Muscle layer of colon (tissue), 2 donors: ENCODE data around the gene RFXAP.
"Not testable (repeated sequence)": the region's sequence is repeated elsewhere in the genome, so short reads cannot be mapped to it uniquely, and the experiment has no call there.

ENCODE experiments used
- H3K27ac ChIP-seq: one replicate; pipeline ENCODE4 v1.7.0; 2013; ENCODE audit warnings: low read depth, mild to moderate bottlenecking, low read length, moderate library complexity
- H3K27me3 ChIP-seq, 2 donors: one replicate each; pipeline ENCODE4 v1.7.0; 2013; ENCODE audit warnings: low read length in 2 of 2, mild to moderate bottlenecking in 2 of 2; ENCODE audit not compliant: insufficient read depth in 2 of 2, control insufficient read depth in 1 of 2
- H3K36me3 ChIP-seq: one replicate; pipeline ENCODE4 v1.7.0; 2013; ENCODE audit warnings: mild to moderate bottlenecking, low read length; ENCODE audit not compliant: insufficient read depth
- H3K4me1 ChIP-seq: one replicate; pipeline ENCODE4 v1.7.0; 2013; ENCODE audit warnings: mild to moderate bottlenecking, low read length; ENCODE audit not compliant: insufficient read depth
- H3K4me3 ChIP-seq, 2 donors: one replicate each; pipeline ENCODE4 v1.7.0; 2013; ENCODE audit warnings: low read length in 2 of 2, low read depth in 1 of 2, mild to moderate bottlenecking in 1 of 2, moderate library complexity in 1 of 2
- H3K9ac ChIP-seq: one replicate; pipeline ENCODE4 v1.7.0; 2013; ENCODE audit warnings: low read length
- H3K9me3 ChIP-seq: one replicate; pipeline ENCODE4 v1.7.0; 2013; ENCODE audit warnings: mild to moderate bottlenecking, low read length
- donor health status: abdominal sarcoma.
- donor health status: Adenocarcinoma of cecum.

The RFXAP gene, protein sequence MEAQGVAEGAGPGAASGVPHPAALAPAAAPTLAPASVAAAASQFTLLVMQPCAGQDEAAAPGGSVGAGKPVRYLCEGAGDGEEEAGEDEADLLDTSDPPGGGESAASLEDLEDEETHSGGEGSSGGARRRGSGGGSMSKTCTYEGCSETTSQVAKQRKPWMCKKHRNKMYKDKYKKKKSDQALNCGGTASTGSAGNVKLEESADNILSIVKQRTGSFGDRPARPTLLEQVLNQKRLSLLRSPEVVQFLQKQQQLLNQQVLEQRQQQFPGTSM

DNA sequence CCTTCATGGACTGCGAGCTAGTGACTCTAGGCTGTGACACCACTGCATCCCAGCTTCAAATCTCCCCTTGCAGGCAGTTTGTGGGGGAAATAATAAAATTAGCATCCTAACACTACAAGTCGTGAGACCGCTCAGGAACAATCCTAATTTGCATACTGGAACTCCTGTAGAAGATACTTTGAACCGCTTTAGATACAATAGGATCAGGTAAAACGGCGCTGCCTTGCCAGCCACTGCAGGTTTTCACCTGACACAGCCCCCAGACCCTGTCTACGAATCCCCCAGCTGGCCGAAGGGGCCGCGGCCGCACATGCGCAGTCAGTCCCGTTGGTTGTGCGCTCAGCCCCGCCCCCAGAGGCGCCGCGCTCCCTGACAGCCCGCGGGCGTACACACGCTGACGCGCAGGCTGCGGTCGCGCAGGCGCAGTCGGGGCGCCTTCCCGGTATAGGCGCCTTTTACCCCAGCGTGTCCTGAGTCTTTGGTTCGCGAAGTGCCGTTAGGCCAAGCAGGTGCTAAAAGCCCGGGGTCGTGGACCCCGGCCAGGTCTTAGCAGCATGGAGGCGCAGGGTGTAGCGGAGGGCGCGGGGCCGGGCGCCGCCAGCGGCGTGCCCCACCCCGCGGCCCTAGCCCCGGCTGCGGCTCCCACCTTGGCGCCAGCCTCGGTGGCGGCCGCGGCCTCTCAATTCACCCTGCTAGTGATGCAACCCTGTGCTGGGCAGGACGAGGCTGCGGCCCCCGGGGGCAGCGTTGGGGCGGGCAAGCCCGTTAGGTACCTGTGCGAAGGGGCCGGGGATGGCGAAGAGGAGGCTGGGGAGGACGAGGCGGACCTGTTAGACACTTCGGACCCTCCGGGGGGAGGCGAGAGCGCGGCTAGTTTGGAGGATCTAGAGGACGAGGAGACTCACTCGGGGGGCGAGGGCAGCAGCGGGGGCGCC, at the start of gene RFXAP:
RFXAP (plus strand) TSS at position 419 of the 935 bp plus-strand sequence; CDS start at position 555, 136 bp downstream.
- no peaks in the 10 kb centered on the region for H3K36me3 ChIP-seq
- peak within 1 kb of the TSS; percentile 61 for H3K27ac ChIP-seq
- H3K27me3 ChIP-seq: no peaks in the 10 kb centered on the region
- H3K9me3 ChIP-seq: no peaks in the 10 kb centered on the region
- peak within 1 kb of the TSS; percentile 15 for H3K9ac ChIP-seq
- H3K4me3 ChIP-seq: peak within 1 kb of the TSS; percentile 67 to 73
- H3K4me1 ChIP-seq: peaks cover 21% of the 10 kb centered on the region

DNA sequence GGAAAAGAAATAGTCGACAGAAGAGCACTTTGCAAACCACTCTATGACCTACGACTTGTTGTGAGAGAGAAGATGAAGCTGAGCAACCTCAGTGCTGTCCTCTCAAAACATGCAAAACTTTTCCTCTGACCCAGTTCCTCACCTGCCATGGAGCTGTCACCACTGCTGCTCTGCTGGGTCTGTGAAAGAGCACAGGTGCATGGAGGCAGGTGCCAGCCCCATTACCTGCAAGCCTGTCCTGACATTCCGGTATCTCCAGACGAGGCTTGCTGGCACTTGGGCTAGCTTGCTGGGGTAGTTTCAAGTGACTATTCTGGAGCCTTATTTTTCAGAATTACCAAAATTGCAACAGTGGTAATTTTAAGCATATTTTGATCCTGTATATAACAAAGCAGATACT, 49.5 kb upstream of the RFXAP start:
- Histone ChIP-seq H3K27me3 (no peaks in the 10 kb centered on the region), H3K4me1 (no peaks in the 10 kb centered on the region), H3K36me3 (no peaks in the 10 kb centered on the region), H3K27ac (no peak overlapping the region), H3K9ac (no peak overlapping the region), H3K4me3 (no peak overlapping the region), H3K9me3 (no peaks in the 10 kb centered on the region)

DNA sequence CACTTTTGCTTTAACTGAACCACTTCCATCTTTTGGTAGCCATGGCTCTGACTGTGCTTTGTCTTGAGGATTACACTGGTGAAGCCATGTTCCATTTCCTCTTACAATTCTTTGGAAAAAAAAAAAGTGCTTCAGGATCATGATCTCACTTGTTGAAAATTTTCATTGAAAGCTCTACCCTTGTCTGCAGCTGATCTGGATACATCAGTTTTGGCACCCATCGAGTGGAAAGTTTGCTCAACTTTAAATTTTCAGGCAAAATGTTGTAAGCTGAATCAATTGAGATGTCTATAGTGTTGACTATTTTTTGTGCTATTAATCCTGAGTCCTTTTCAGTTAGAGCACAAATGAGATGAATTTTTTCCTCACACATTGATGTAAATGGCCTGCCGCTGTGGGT, 48.3 kb upstream of the RFXAP start:
- H3K4me3 ChIP-seq: no peak overlapping the region
- no peaks in the 10 kb centered on the region for H3K9me3 ChIP-seq
- no peak overlapping the region for H3K27ac ChIP-seq
- H3K9ac ChIP-seq: no peak overlapping the region
- no peaks in the 10 kb centered on the region for H3K36me3 ChIP-seq
- H3K27me3 ChIP-seq: no peaks in the 10 kb centered on the region
- no peaks in the 10 kb centered on the region for H3K4me1 ChIP-seq

DNA sequence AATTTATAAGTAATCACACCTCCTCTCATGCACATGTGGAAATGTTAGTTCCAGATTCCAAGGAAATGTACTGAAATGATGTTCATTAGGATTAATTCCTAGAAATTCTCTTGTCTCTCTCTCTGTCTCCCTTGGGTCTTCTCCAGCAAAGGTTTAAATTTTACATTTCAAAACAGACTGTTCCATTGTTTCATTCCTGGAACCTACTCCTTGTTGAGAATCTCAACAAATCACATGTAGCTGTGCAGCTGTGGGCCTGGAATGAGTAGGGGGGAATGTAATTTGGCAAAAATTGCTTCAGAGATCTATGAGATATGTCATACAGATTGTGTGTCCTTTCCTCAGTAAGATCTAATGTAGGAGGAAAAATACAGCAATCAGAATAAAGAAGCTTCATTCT, 46.2 kb upstream of the RFXAP start:
- H3K4me1 ChIP-seq: no peaks in the 10 kb centered on the region
- H3K4me3 ChIP-seq: no peak overlapping the region
- H3K9me3 ChIP-seq: no peaks in the 10 kb centered on the region
- H3K27me3 ChIP-seq: no peaks in the 10 kb centered on the region
- H3K27ac ChIP-seq: no peak overlapping the region
- no peaks in the 10 kb centered on the region for H3K36me3 ChIP-seq
- no peak overlapping the region for H3K9ac ChIP-seq

DNA sequence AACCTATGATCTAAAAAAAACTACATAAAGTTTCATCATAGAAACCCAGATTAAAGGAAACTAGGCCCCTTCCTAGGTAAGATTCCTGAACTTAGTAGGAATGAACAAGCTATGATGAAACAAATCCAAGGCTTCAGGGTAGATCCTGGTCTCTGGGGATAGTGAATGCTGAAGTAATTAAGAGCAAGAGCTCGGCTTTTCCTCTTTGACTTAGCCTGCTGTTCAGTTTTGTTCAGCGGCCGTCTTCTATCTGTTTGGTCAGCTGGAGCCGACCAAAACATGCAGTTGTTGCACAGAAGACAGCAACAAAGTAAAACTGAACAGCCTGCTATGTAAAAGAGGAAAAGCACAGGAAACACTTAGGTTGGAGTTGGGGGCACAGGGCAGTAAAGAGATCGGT, 44.1 kb upstream of the RFXAP start:
- Histone ChIP-seq H3K4me3 (no peak overlapping the region), H3K27ac (no peak overlapping the region), H3K9me3 (no peaks in the 10 kb centered on the region), H3K9ac (no peak overlapping the region), H3K36me3 (no peaks in the 10 kb centered on the region), H3K4me1 (no peaks in the 10 kb centered on the region), H3K27me3 (no peaks in the 10 kb centered on the region)

DNA sequence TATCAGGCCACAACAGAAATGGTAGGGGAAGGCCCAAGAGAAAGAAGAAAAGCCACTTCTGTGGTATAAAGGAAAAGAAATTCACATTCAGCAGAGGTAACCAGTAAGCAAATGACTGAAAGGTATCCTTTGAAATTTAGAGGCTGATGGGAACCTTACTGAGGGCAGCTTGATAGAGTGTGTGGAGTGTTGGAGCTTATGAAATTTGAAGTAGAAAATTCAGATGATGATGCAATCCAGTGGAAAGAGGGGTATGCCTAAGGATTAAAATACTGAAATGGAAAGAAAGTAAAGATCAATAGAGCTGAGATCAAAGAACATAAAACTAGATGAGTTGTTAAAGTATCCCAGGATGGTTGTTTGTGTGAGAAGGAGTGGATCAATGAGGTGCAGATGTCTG, 42.8 kb upstream of the RFXAP start:
- no peak overlapping the region for H3K4me3 ChIP-seq
- H3K27me3 ChIP-seq: no peaks in the 10 kb centered on the region
- H3K27ac ChIP-seq: no peak overlapping the region
- H3K36me3 ChIP-seq: no peaks in the 10 kb centered on the region
- no peaks in the 10 kb centered on the region for H3K9me3 ChIP-seq
- H3K4me1 ChIP-seq: no peaks in the 10 kb centered on the region
- H3K9ac ChIP-seq: no peak overlapping the region

DNA sequence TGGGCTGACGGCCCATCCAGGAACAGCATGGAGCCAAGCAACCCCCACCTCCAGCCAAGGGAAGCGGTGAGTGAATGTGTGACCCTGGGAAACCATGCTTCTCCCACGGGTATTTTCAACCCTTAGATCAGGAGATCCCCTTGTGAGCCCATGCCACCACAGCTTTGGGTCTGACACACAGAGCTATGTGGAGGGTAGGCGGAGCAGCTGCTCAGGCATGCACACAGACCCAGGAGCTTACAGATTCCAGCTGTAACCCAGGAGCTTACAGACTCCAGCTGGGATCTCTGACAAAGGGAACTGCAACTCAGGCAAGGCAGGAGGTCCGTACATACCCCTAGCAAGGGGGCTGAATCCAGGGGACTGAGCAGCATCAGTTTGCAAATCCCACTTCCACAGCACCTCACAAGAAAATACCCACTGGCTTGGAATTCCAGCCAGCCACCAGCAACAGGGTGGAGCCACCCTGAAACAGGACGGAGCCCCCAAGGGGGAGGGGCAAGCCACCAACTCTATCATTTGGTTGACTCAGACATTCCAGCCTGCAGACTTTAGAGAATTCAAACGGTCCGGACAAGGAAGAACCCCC, 40.8 kb upstream of the RFXAP start:
- H3K9me3 ChIP-seq: no peaks in the 10 kb centered on the region
- H3K27me3 ChIP-seq: no peaks in the 10 kb centered on the region
- H3K27ac ChIP-seq: no peak overlapping the region
- no peak overlapping the region for H3K4me3 ChIP-seq
- no peak overlapping the region for H3K9ac ChIP-seq
- H3K4me1 ChIP-seq: no peaks in the 10 kb centered on the region
- H3K36me3 ChIP-seq: no peaks in the 10 kb centered on the region

DNA sequence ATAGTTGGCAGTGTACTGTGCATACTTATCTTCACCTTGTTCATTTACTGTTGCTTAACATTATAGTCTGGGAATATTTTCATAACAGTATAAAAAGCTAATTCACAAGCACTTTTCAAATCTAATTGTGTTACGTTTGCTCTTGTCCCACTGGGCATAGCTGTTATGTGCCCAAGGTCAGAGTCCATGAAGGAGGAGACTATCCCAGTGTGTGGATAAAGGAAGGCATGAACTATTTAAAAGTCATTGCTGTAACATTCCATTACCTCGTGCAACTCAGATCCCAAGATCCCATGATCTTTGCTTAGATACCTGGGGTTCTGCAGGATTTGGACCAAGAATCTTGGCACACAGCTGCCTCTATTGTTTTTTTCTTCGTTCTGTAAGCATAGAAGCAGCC, 35.1 kb upstream of the RFXAP start:
- no peaks in the 10 kb centered on the region for H3K27me3 ChIP-seq
- no peaks in the 10 kb centered on the region for H3K9me3 ChIP-seq
- no peak overlapping the region for H3K4me3 ChIP-seq
- H3K4me1 ChIP-seq: no peaks in the 10 kb centered on the region
- H3K36me3 ChIP-seq: no peaks in the 10 kb centered on the region
- no peak overlapping the region for H3K27ac ChIP-seq
- no peak overlapping the region for H3K9ac ChIP-seq

DNA sequence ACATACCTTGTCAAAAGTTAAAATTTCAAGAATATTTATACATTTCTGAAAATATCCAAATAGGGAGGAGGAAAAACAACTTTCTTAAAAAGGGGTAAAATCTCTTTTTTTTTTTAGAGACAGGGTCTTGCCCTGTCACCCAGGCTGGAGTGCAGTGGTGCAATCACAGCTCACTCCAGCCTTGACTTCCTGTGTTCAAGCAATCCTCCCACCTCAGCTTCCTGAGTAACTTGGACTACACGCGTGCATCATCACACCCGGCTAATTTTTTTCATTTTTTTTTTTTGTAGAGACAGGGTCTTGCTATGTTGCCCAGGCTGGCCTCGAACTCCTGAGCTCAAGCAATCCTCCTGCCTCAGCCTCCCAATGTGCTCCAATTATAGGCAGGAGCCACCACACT, 32.8 kb upstream of the RFXAP start:
- not testable (repeated sequence) for H3K9me3 ChIP-seq, H3K4me1 ChIP-seq, H3K27me3 ChIP-seq, H3K36me3 ChIP-seq, H3K4me3 ChIP-seq, H3K9ac ChIP-seq, H3K27ac ChIP-seq

DNA sequence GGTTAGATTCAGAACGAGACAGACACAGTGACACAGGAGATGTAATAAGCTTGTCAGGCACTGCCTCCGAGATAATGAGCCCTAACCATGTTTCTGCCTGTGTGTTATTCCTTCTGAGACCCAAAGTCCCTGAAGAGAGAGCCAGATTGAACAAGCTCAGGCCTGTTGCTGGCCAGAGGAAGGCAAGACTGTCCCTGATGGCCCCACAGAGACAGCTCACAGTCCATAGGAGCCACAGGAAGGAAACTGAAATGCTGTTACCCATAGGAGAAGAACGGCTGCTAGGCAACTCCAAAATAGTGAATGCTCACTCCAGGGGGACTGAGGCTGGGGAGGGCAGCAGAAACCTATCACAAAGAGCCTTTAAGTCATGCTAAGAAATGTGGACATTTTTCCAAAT, 31.8 kb upstream of the RFXAP start:
- Histone ChIP-seq H3K4me3 (no peak overlapping the region), H3K9me3 (no peaks in the 10 kb centered on the region), H3K36me3 (no peaks in the 10 kb centered on the region)

DNA sequence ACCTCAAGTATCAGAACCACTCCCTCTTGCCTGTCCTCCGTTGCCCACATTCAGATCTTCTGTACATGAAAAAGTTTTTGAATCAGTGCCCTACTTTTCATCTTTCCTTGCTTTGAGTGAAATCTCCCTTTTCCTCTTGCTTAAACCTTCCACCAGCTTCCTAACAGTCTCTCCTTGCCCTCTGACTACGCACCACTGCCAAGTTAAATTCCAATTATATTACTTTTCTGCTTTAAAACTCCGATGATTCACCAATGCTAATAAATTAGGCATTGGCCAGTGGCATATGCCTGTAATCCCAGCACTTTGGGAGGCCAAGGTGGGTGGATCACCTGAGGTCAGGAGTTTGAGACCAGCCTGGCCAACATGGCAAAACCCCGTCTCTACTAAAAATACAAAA, 30.7 kb upstream of the RFXAP start:
- no peaks in the 10 kb centered on the region for H3K9me3 ChIP-seq
- H3K27me3 ChIP-seq: no peaks in the 10 kb centered on the region
- no peaks in the 10 kb centered on the region for H3K4me1 ChIP-seq
- no peak overlapping the region for H3K27ac ChIP-seq
- H3K9ac ChIP-seq: no peak overlapping the region
- H3K36me3 ChIP-seq: no peaks in the 10 kb centered on the region
- H3K4me3 ChIP-seq: no peak overlapping the region

More for the DNA sequence above, 31.8 kb upstream of the RFXAP start:
- H3K9ac ChIP-seq: no peak overlapping the region
- no peak overlapping the region for H3K27ac ChIP-seq
- no peaks in the 10 kb centered on the region for H3K4me1 ChIP-seq
- H3K27me3 ChIP-seq: no peaks in the 10 kb centered on the region
